MM.1S (cell line): ENCODE measurements around the gene RNF208.
A peak's percentile ranks its signal among the peaks of the same experiment; 100 is the strongest.
"Not testable (repeated sequence)": the region's sequence is repeated elsewhere in the genome, so short reads cannot be mapped to it uniquely, and the experiment has no call there.

ENCODE experiments used
- DNase-seq: peaks from one replicate; pipeline ENCODE4 v3.0.0-alpha.2; 2015
- H2AFZ ChIP-seq: fragments of 300-600 bp; sonication (generic); 2 replicates; pipeline ENCODE4 v1.6.0; 2016; ENCODE audit warnings: antibody characterized with exemption, low read length
- H3F3A ChIP-seq: fragments of 300-600 bp; sonication (generic); 2 replicates; pipeline ENCODE4 v1.6.1; 2016; ENCODE audit warnings: mild to moderate bottlenecking, antibody characterized with exemption, low read length, moderate library complexity, mixed read lengths; ENCODE audit not compliant: insufficient read depth
- H3K27ac ChIP-seq: fragments of 300-600 bp; sonication (generic); 2 replicates; pipeline ENCODE4 v1.5.1; 2016; ENCODE audit warnings: mild to moderate bottlenecking, low read length
- H3K27me3 ChIP-seq: fragments of 300-600 bp; sonication (generic); replicated peaks from 2 replicates; pipeline ENCODE4 v1.6.0; 2016; ENCODE audit warnings: low read length; ENCODE audit not compliant: insufficient read depth
- H3K36me3 ChIP-seq: fragments of 300-600 bp; sonication (generic); replicated peaks from 2 replicates; pipeline ENCODE4 v1.6.1; 2016; ENCODE audit warnings: mild to moderate bottlenecking, low read length, mixed read lengths; ENCODE audit not compliant: insufficient read depth
- H3K4me1 ChIP-seq: fragments of 300-600 bp; sonication (generic); 2 replicates; pipeline ENCODE4 v1.6.1; 2016; ENCODE audit warnings: low read length, mixed read lengths
- H3K4me2 ChIP-seq: fragments of 300-600 bp; sonication (generic); 2 replicates; pipeline ENCODE4 v1.6.0; 2016; ENCODE audit warnings: low read depth, low read length
- H3K4me3 ChIP-seq: fragments of 300-600 bp; sonication (generic); 2 replicates; pipeline ENCODE4 v1.5.1; 2016; ENCODE audit warnings: low read length, mixed read lengths
- H3K79me2 ChIP-seq: fragments of 300-600 bp; sonication (generic); 2 replicates; pipeline ENCODE4 v1.6.1; 2016; ENCODE audit warnings: mixed run types, low read length, mixed read lengths
- H3K9ac ChIP-seq: fragments of 300-600 bp; sonication (generic); 2 replicates; pipeline ENCODE4 v1.6.1; 2016; ENCODE audit warnings: low read length, mixed read lengths
- H3K9me2 ChIP-seq: fragments of 300-600 bp; sonication (generic); replicated peaks from 2 replicates; pipeline ENCODE4 v1.6.1; 2016; ENCODE audit warnings: mild to moderate bottlenecking, low read length, mixed read lengths; ENCODE audit not compliant: insufficient read depth
- H3K9me3 ChIP-seq: fragments of 300-600 bp; sonication (generic); replicated peaks from 2 replicates; pipeline ENCODE4 v1.6.1; 2016; ENCODE audit warnings: mild to moderate bottlenecking, low read length, mixed read lengths; ENCODE audit not compliant: insufficient read depth
- H4K20me1 ChIP-seq: fragments of 300-600 bp; sonication (generic); 2 replicates; pipeline ENCODE4 v1.6.1; 2016; ENCODE audit warnings: mild to moderate bottlenecking, low read length, moderate library complexity, mixed read lengths; ENCODE audit not compliant: insufficient read depth
- EZH2 ChIP-seq: fragments of 300-600 bp; sonication (generic); optimal IDR thresholded peaks from 2 replicates; pipeline ENCODE3; 2017; ENCODE audit warnings: low read depth, mild to moderate bottlenecking, antibody characterized with exemption, low read length, mixed read lengths
- EZH2phosphoT487 ChIP-seq: fragments of 300-600 bp; sonication (generic); IDR thresholded peaks from 2 replicates; pipeline ENCODE4 v1.6.1; 2018; ENCODE audit warnings: antibody characterized with exemption, low read length
- TF ChIP-seq, protein P1 (sequence below): fragments of 300-600 bp; sonication (generic); IDR thresholded peaks from 2 replicates; pipeline ENCODE4 v1.5.1; 2016; ENCODE audit warnings: antibody characterized with exemption, low read length, mixed read lengths

RNF208 gene

GRCh38 chr9:137264067-137264466 is 42.0 kb upstream of the RNF208 start:
- no peak for DNase-seq
- no peak overlapping the region for H2AFZ ChIP-seq
- peaks cover 2% of the 10 kb centered on the region; the same call in 1 of the 2 replicates for H3K36me3 ChIP-seq
- H3K4me1 ChIP-seq: peaks cover 12% of the 10 kb centered on the region
- H3K9me3 ChIP-seq: no peaks in the 10 kb centered on the region
- no peaks in the 10 kb centered on the region for H3K27me3 ChIP-seq
- no peak overlapping the region for H3K9ac ChIP-seq
- no peak overlapping the region for H3K27ac ChIP-seq
- no peaks in the 10 kb centered on the region for H3K9me2 ChIP-seq
- H4K20me1 ChIP-seq: no peaks in the 10 kb centered on the region
- no peak overlapping the region for H3K4me2 ChIP-seq
- no peak overlapping the region for H3K4me3 ChIP-seq
- TF ChIP-seq, protein P1, sequence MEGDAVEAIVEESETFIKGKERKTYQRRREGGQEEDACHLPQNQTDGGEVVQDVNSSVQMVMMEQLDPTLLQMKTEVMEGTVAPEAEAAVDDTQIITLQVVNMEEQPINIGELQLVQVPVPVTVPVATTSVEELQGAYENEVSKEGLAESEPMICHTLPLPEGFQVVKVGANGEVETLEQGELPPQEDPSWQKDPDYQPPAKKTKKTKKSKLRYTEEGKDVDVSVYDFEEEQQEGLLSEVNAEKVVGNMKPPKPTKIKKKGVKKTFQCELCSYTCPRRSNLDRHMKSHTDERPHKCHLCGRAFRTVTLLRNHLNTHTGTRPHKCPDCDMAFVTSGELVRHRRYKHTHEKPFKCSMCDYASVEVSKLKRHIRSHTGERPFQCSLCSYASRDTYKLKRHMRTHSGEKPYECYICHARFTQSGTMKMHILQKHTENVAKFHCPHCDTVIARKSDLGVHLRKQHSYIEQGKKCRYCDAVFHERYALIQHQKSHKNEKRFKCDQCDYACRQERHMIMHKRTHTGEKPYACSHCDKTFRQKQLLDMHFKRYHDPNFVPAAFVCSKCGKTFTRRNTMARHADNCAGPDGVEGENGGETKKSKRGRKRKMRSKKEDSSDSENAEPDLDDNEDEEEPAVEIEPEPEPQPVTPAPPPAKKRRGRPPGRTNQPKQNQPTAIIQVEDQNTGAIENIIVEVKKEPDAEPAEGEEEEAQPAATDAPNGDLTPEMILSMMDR: no peak
- TF ChIP-seq EZH2 (no peak), EZH2phosphoT487 (no peak)
- H3F3A ChIP-seq: peaks cover 3% of the 10 kb centered on the region; the same call in 1 of the 2 replicates
- H3K79me2 ChIP-seq: peaks cover 8% of the 10 kb centered on the region; the same call in 1 of the 2 replicates

- TF ChIP-seq, protein P1: no peak
- TF ChIP-seq EZH2phosphoT487 (no peak), EZH2 (no peak)
- Histone ChIP-seq H4K20me1 (no peaks in the 10 kb centered on the region), H2AFZ (no peak overlapping the region), H3K36me3 (peaks cover 4% of the 10 kb centered on the region; the same call in 1 of the 2 replicates), H3F3A (peaks cover under 1% of the 10 kb centered on the region; the same call in 1 of the 2 replicates), H3K9ac (no peak overlapping the region), H3K79me2 (peaks cover 4% of the 10 kb centered on the region; the same call in 1 of the 2 replicates), H3K9me2 (no peaks in the 10 kb centered on the region), H3K27ac (no peak overlapping the region), H3K4me2 (no peak overlapping the region), H3K27me3 (no peaks in the 10 kb centered on the region), H3K4me1 (peaks cover 6% of the 10 kb centered on the region), H3K9me3 (no peaks in the 10 kb centered on the region), H3K4me3 (no peak overlapping the region)
- DNase-seq: no peak
These were observed 41.5 kb upstream of the RNF208 start for GRCh38 chr9:137263506-137263905.

DNA sequence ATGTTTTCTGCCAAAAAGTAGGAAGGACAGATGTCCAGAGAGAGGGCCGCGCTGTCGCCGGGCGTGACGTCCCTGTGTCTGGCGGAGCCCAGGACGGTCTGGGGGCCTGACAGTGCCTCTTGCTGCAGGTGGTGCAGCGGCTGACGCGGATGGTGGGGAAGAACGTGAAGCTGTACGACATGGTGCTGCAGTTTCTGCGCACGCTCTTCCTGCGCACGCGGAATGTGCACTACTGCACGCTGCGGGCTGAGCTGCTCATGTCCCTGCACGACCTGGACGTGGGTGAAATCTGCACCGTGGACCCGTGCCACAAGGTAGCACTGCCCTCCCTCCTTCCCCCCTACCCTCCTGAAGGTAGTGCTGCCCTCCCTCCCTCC is 40.9 kb upstream of the RNF208 start:
- Histone ChIP-seq H4K20me1 (no peaks in the 10 kb centered on the region), H3K4me1 (peaks cover 2% of the 10 kb centered on the region; the same call in 1 of the 2 replicates), H3K27ac (no peak overlapping the region), H3K36me3 (peaks cover 4% of the 10 kb centered on the region; the same call in 1 of the 2 replicates), H3K27me3 (no peaks in the 10 kb centered on the region), H2AFZ (no peak overlapping the region), H3K4me2 (no peak overlapping the region), H3F3A (no peaks in the 10 kb centered on the region), H3K9me2 (no peaks in the 10 kb centered on the region), H3K4me3 (no peak overlapping the region), H3K9me3 (no peaks in the 10 kb centered on the region), H3K79me2 (peaks cover 7% of the 10 kb centered on the region), H3K9ac (no peak overlapping the region)
- TF ChIP-seq EZH2phosphoT487: no peak
- no peak for DNase-seq

- not testable (repeated sequence) for H2AFZ ChIP-seq, H3K36me3 ChIP-seq, H3K4me3 ChIP-seq, H3K27ac ChIP-seq, H3K9me2 ChIP-seq, H3K9ac ChIP-seq, H4K20me1 ChIP-seq, H3K79me2 ChIP-seq, H3F3A ChIP-seq, DNase-seq, H3K4me2 ChIP-seq, H3K9me3 ChIP-seq, H3K4me1 ChIP-seq, H3K27me3 ChIP-seq
- TF ChIP-seq, protein P1: peak; percentile 20; the same call in 1 of the 2 replicates
These were observed 40.3 kb upstream of the RNF208 start for GRCh38 chr9:137262173-137262908.
